Superior temporal gyrus (tissue), 1 donor: ENCODE results near the gene SEMA5B.

Experiments used
- DNase-seq: peaks from one replicate; pipeline ENCODE4 v3.0.0-alpha.2; 2016; ENCODE audit errors: extremely low spot score

Gene SEMA5B

DNA sequence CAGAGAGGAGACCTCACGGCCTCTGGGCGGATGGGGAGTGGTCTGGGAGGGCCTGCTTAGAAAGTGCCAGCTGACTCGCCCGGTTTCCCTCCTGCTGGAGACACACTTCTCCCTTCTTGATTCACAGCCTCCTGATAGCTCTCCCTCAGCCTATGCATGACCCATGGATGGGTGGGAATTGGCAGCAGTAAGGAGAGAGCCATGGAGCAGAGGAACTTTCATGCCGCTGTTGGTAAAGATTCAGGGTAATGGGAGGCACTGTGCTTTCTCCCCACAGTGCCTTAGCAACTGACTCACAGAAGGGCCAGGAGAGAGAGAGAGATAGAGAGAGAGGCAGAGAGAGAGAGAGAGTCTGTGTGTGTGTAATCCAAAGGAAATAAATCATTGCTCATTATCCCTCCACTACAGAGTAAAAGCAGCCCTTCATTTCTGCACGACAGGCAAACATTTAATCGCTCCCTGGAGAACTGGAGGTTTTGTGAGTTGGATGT is 82.8 kb downstream of the SEMA5B start:
- DNase-seq = no peak

DNA sequence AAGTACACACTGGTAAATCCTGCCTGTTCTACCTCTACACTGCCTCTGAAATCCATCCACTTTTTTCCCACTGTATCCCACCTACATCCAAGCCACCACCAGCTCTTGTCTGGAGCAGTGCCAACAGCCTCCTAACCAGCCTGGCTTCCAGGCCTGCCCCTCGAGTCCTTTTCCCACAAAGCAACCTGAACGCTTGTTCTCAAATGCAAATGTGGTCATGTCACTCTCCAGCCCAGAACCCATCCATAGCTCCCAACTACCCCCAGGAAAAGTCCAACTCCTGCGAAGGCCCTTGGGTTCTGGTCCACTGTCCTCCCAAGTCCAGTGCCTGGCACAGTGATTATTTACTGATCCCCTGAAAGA is 83.8 kb downstream of the SEMA5B start:
- DNase-seq = no peak

DNA sequence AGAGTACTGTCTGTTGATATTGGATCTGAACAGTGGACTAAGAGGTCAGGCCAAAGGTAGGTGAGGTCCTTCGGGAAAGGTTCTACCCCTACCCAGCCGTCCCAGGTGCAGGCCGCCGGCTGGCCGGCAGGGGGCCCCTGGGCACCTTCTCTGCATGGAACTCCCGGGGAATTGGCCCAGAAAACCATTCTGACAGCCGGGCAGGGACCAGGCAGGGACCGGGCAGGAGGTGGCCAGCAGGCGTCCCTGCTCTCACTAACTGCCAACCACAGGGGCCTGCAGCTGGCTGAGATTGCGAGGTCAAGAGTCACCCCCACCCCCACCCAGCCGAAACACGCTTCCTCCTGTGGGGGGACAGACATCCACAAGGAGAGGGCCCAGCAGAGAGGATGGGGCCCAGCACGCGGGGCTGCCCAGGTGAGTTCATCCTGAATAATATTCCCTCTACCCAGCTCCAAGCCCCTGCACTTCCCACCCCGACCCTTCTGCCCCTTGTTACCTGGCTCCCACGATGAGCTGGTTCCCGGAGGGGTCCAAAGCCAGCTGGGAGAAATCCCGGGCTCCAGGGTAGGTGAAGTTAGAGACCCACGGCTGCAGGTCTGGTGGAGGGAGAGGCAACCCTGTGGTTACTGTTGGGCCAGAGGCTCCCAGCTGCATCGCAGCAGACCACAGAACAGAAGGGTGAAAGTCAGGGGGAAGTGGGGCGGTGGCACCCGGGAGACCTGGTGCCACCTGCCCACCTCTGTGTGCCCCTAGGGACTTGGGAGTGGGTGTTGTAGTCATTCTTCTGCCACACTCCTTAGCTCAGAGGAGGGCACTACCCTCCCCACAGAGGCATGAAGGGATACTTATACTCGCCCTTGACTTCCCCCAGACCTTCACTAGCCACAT is 84.4 kb downstream of the SEMA5B start:
- peak; percentile 73 for DNase-seq

DNA sequence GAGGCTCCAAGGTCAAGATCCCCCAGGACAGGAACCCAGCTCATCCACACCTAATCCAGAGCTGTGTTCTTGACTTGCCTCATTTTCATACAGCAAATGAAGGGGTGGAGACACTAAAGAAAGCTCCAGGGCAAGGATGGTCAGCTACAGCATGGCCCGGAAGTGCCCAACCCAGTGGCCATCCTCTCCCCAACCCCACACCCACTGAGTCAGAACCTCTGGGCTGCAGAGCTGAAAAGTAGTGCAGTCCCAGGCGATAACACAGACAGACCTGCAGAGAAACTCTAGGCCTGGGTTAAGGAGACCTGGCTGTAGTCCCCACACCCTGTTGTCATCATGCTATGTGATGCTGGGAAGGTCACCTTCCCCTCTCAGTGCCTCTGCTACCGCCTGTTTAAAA is 85.3 kb downstream of the SEMA5B start:
- no peak for DNase-seq

DNA sequence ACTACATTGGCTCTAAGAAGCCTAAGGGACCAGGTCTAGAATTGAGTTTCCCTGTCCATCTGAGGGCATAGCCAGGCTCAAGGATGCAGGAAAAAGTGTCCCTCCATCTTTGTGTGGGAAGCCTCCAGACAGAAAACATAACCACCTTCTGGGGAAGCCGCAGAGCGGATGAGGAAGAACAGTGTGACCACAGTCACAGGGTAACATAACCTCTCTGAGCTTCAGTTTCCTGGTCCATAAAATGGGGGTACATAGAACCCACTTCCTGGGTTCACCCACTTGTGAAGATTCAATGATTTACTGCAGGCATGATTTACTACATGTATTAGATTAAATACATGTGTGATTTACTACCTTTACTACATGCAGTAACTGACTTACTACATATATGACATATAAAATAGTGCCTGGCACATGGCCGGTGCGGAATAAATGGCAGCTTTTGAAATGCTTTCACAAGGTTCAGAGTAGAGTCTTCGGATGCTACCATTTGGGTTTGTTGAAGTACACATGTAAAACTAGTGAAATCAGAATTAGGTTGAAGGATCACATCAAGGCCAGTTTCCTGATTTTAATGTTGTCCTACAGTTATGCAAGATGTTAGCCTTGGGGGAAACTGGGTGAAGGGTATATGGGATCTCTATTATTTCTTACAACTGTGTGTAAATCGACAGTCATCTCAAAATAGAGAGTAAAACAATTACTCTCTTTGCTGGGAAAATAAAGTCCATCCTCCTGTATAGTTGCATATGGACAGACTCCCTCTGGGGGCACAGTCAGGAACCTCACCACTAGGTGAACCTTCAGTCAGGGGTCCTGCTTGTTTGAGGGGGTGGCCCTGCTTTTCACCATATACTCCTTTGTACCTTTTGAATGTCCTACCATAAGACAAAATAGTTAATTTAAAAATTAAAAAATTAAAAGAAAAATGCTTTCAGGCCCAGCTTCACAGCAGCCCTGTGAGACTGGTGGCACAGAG is 86.0 kb downstream of the SEMA5B start:
- DNase-seq = no peak

DNA sequence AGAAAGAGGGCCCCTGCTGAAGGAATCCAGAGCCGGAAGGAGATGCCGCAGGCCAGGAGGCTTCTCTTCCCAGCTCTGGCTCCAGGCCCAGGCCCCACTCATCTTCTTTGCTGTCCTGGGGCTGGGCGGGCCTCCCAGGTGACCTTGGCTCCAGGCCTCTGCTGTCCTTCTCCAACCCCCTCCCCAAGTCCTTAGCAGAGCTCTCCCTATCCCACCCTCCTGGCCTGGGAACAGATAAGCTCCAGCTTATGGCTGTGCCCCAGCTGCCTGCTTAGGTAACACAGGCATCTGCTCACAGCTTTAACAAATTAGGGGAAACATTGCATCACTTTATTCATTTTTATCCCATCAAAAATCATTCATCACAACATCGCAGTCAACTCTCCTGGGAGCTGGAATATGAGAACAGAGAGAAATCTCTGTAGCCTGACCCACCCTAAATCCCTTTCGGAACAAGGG is 86.9 kb downstream of the SEMA5B start:
- no peak for DNase-seq

DNA sequence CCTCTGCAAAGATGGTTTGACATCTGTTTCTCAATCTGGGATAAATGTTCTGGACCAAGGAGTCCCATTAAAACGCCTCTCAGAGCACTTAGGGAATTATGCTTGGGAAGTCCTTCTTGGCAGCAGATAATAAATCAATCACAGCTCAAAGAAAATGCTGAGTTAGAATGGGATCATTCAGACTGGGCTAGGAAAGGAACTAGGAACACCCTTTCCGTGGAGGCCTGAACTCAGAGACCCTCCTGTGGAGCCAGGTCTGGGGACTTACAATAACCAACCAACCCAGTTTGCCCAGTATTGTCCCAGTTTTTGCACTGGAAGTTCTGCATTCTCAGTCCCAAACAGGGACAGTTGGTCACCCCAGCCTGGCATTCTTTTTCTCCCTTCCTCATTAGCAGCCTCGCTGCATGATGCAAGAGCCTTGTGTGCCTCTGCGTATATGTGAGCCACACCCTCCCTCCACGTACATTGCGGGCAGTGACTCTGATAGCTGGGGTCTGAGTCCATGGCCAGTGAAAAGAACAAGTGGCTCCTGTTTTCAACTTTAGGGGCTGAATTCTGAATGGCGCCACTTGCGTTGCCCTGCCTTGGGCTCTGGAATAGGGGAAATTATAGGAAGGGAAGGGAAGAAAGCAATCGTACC is 88.7 kb downstream of the SEMA5B start:
- DNase-seq = no peak

DNA sequence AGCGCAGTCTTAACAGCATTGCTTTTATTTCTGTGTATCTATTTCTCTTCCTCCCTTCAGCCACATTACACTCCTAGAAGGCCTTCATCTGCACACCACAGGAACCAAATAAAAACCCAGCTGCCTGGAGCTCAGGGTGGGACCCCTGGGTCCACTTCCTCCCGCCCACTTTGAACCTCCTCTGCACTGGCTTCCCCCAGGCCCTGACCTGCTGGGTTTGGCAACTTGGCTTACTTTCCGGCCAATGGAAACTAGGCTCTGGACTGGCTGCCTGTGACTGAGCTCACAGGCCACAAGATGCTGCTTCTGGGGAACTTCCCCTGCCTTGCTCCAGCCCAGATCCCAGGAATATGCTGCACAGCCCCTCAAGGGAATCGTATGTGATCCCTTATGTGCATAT is 89.8 kb downstream of the SEMA5B start:
- DNase-seq = no peak

DNA sequence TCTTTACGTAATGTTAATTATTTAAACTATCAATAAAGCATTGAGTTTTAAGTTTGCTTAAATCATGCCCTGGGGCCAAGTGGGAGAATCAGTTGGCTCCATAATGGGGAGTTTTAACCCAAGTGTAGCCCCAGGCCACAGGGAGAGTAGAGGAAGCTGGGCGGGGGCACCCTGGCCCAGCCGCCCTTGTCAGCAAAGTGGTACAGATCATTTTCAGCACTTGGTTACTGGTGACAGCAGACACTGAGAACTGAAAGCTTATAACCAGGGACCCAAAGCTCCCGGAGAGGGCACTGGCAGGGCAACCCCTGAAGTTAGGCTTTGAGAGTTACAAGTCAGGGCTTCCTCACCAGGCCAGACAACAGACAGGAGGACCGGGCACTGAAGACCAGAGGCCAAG is 90.6 kb downstream of the SEMA5B start:
- no peak for DNase-seq

DNA sequence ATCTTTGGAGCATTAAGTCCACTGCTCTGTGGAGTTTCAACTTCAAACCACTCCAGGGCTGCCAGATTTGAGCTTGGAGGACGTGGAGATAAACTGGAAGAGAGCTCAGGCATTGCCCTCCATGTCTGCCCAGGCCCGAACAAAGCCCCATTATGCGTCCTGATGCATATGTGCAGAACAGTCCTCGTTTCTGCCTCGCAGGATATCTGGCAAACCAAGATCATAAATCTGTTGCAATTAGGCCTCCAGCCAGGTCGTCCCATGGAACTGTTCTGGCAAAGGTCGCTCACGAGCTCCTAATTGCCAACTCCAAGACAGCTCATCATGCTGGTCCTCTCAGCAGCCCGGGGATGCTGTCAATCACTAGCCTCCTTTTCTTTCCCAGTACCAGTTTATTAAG is 91.2 kb downstream of the SEMA5B start:
- DNase-seq = peak; percentile 42

DNA sequence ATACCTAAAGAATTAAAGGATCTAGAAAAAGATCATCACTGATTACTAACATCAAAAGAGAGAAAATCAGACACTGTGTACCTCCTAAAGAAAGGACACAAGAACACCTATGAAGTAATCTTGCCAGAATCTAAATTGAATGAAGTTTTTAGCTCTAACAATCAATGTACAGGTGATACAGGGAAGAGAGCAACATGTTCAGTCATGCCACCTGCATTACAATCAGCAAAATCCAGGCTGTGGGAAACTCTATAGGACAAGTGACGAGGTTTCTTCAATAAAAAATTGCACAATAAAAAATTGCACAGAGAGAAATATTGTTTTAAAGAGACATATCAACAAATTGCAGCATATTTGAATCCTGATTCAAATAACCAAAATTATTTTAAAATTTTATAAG is 93.3 kb downstream of the SEMA5B start:
- no peak for DNase-seq

DNA sequence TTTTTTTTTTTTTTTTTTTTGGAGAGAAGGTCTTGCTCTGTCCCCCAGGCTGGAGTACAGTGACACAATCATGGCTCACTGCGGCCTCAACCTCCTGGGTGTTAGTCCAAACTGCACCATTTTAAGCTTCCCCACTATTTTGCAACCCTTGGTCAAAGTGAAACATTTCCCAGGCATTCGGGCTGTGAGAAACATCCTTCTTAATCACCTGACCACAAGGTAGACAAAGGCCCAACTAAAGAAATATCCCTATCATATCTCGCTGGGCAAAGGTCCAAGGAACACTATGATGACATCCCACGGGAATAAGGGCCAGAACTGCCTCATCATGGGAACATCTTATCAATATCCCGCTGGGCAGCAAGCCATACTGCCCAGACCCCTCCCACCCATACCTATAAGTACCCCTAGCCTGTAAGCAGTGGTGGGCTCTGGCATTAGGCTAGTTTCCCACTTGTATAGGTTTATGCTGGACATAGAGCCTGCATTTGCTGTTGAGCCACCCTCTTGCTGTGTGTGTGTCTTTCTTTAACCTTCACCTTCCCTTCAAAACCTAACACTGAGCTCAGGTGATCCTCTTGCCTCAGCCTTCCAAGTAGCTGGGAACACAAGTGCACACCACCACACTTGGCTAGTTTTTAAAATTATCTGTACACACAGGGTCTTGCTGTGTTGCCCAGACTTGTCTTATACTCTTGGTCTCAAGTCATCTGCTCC is 95.2 kb downstream of the SEMA5B start:
- no peak for DNase-seq

DNA sequence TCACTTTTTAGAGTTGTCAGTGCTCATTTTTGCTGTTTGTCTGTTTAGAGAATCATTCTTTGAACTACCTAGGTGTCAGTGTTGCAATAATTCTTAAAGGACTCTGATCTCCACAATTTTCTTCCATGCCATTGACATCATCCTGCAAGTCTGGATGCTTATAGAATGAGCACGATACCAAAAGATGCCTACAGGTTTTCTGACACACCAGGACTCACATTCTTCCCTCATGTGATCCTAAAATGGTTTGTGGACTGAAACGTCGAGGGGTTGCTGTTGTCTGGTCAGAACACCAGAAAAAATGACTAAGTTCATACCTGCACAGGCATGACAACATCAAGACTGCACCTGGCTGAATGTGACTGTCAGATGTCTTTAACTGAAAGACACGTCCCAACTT is 95.9 kb downstream of the SEMA5B start:
- no peak for DNase-seq

DNA sequence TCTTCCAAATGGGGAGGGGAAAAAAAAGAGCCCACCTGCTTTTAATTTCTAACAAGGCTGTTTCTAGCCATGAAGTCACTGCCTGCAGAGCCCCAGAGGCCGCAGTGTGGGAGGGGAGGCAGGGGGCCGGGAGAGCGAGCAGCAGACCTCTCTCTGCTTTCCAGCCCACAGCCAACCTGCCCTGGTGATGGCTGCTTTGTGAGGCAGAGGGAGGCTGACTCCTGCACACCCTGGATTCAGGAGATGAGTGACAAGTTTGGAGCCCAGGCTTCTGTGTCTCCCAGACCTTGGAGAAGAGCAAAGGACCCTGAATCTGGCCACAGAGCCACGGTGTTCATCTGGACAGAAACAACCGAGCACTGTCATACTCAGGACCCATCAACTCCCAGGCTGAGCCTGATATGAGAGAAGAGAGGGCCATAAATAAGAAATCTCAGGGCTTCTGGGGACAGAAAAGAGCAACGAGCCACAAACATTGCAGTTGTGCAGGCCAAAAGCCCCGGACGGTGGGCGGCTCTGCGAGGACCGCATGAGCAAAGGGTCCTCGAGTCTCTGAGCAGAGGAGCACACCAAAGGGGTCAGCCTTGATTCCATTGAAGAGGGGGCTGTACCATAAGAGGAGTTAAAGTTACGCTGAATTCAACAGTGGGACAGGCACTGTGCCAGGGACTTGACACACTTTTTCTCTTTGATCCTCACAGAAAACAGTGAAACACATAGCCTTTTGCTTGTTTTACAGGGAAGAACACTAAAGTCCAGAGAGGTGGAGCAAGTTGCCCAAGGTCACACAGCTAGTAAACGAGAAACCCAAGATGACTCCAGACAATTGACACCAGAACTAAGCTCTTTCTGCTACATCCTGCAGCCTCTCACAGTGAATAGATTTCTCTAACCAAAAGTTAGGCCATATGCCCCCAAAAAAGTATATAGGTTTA is 97.2 kb downstream of the SEMA5B start:
- no peak for DNase-seq

DNA sequence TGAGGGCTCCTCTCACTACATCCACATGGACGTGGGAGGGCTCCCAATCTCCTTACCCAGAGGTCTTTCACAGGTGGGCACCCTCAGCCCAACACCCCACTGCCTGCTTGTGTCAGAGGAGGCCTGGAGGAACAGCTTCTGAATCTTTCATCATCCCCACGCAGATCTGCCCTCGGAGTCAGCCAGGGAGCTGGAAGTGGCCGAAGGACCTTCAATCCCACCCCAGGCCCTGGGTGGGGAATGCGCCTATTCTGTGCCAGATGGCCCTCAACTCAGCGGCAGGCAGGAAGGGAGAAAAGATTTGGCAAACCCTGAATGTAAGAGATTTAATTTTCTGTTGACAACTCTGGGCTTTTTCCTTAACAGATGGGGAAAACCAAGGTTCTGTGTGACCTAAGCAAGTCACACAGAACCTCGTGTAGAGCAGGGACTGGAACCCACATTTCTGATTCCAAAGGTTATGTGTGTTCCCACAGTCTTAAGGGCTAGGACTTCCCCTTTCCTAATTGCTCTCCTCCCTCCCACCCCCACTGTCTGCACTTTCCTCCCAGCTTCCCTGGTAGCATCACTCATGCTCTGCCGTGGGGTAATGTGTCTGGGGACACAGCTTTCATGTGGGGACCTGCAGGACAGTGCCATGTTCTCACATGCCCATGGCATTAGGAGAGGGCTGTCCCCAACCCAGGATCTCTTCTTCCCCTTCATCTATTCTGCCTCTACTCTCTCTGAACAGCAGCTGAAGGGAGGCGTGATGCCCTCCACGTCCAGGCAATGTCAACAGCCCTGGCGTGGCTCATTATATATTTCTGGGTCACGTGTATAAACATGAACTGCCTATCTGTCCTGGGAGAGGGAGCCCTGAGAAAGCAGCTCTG is 98.1 kb downstream of the SEMA5B start:
- DNase-seq = no peak

DNA sequence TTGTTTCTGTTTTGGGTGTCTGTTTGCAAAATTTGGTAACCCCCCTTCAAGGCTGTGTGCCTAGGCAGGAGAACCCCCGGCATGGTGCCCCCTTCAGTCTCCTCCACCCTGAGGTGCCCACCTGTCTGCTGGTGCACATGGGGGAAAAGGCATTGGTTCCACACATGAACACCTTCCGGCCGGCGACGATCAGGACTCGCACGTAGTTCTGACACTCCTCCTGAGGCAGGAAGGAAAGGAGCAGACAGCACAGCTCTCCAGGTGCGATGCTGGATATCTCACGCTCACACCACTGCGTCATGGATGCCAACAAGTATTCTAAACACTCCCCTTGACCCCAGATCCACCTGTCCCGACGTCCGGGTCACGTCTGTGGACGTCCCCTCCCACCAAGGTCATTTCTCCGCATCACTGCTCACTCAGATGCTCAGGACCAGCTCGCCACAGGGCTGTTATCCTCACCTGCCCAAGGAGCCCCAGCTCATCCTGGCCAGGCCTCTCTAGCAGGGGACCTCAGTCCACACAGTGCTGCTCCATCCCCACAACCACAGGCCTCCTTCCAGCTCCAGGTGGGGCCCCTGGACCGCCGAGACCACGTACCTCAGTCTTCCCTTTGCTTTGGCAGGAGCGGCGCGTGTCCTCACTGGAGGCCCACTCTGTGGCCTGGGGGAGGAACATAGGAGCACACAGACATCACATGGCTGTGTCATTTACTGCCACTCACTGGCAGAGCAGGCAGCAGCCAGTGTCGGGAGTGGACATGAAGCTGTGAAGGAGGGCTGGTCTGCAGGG is 99.0 kb downstream of the SEMA5B start:
- DNase-seq = no peak

DNA sequence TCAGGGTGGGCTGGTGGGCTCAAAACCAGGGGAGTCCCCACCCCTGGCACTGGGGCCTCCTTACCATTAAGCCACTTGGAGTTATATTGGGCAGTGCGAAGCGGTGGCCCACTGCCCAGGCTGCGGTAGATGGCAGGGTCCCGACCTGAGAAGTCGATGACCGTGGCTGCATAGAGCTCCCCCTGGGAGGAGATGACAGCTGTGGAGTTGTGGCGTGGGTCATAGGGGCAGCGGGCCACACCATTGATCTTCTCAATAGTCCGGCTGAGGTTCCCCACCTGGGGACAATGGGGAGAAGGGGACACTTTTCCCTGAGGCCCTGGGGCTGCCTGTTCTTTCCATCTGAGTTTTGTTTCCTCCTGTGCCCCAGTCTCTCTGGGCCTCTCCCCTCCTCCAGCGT is 99.8 kb downstream of the SEMA5B start:
- DNase-seq = no peak

DNA sequence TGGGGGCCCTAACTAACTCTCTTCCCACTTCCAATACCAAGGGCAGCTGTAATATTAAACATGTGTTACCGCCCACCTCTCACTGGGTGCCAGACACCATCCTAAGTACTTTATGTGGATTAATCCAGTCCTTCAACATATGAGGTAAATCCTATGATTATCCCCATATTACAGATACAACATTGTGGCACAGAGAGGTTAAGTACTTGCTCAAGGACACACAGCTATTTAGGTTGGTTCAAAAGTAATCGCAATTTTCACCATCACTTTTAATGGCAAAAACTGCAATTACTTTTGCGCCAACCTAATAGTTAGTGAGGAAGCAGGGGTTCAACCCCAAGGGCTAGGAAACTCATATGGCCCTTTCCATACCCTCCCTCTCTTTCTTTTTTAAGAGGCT is 100.8 kb downstream of the SEMA5B start:
- DNase-seq = no peak
